H9 (cell line): ENCODE data around the gene CCNT2. TPM values are rescaled to one million over a fixed set of nuclear protein-coding genes. Genes with fewer than 3 reads are reported as not detected.

Experiments
- DNase-seq: peaks from one replicate; pipeline ENCODE4 v3.0.0-alpha.2; 2017
- H2AFZ ChIP-seq: one replicate; pipeline ENCODE4 v1.6.1; 2013; ENCODE audit warnings: mild to moderate bottlenecking, low read length, control low read depth, moderate library complexity
- H2AK5ac ChIP-seq: 2 replicates; pipeline ENCODE4 v1.6.1; 2013; ENCODE audit warnings: low read length, control low read depth, mixed read lengths; ENCODE audit not compliant: insufficient read length
- H2BK120ac ChIP-seq: one replicate; pipeline ENCODE4 v1.6.1; 2013; ENCODE audit warnings: low read depth, mild to moderate bottlenecking, low read length, control low read depth, inconsistent platforms; ENCODE audit not compliant: poor library complexity, severe bottlenecking
- H2BK12ac ChIP-seq: 2 replicates; pipeline ENCODE4 v1.6.1; 2013; ENCODE audit warnings: low read length, control low read depth, mixed read lengths, low read depth; ENCODE audit not compliant: insufficient read length
- H2BK15ac ChIP-seq: 2 replicates; pipeline ENCODE4 v1.6.1; 2013; ENCODE audit warnings: low read depth, low read length, control low read depth
- H2BK20ac ChIP-seq: one replicate; pipeline ENCODE4 v1.6.1; 2013; ENCODE audit warnings: low read depth, mild to moderate bottlenecking, low read length, control low read depth, inconsistent platforms; ENCODE audit not compliant: poor library complexity, severe bottlenecking
- H2BK5ac ChIP-seq: 2 replicates; pipeline ENCODE4 v1.6.1; 2013; ENCODE audit warnings: low read length, control low read depth, mixed read lengths; ENCODE audit not compliant: insufficient read length
- H3K14ac ChIP-seq: 2 replicates; pipeline ENCODE4 v1.6.1; 2013; ENCODE audit warnings: low read length, control low read depth; ENCODE audit not compliant: insufficient read depth
- H3K18ac ChIP-seq: 2 replicates; pipeline ENCODE4 v1.6.1; 2013; ENCODE audit warnings: low read depth, mild to moderate bottlenecking, mixed read lengths, low read length, control low read depth; ENCODE audit not compliant: insufficient read length
- H3K23ac ChIP-seq: 2 replicates; pipeline ENCODE4 v1.6.1; 2013; ENCODE audit warnings: low read length, control low read depth, mixed read lengths, low read depth; ENCODE audit not compliant: insufficient read length
- H3K23me2 ChIP-seq: 2 replicates; pipeline ENCODE4 v1.6.1; 2013; ENCODE audit warnings: low read depth, mild to moderate bottlenecking, mixed read lengths, low read length, control low read depth; ENCODE audit not compliant: insufficient read length, poor library complexity, severe bottlenecking
- H3K27ac ChIP-seq: 2 replicates; pipeline ENCODE4 v1.5.1; 2013; ENCODE audit warnings: low read length, control low read depth, mixed read lengths, low read depth; ENCODE audit not compliant: insufficient read length
- H3K27me3 ChIP-seq: 2 replicates; pipeline ENCODE4 v1.6.1; 2013; ENCODE audit warnings: low read length, control low read depth, inconsistent platforms; ENCODE audit not compliant: insufficient read depth
- H3K4ac ChIP-seq: 2 replicates; pipeline ENCODE4 v1.6.1; 2013; ENCODE audit warnings: low read depth, mild to moderate bottlenecking, control low read depth, inconsistent platforms, low read length, moderate library complexity
- H3K4me1 ChIP-seq: 2 replicates; pipeline ENCODE4 v1.6.1; 2013; ENCODE audit warnings: low read length, control low read depth, inconsistent platforms; ENCODE audit not compliant: insufficient read depth
- H3K4me2 ChIP-seq: 2 replicates; pipeline ENCODE4 v1.6.1; 2013; ENCODE audit warnings: low read length, control low read depth, mixed read lengths; ENCODE audit not compliant: insufficient read length, insufficient read depth
- H3K56ac ChIP-seq: 2 replicates; pipeline ENCODE4 v1.6.1; 2013; ENCODE audit warnings: low read depth, mild to moderate bottlenecking, mixed read lengths, low read length, control low read depth; ENCODE audit not compliant: insufficient read length
- H3K79me1 ChIP-seq: 2 replicates; pipeline ENCODE4 v1.6.1; 2013; ENCODE audit warnings: low read depth, mild to moderate bottlenecking, moderate library complexity, low read length, control low read depth, inconsistent platforms; ENCODE audit not compliant: insufficient read depth, poor library complexity, severe bottlenecking
- H3K79me2 ChIP-seq: 2 replicates; pipeline ENCODE4 v1.6.1; 2013; ENCODE audit warnings: low read length, control low read depth, inconsistent platforms; ENCODE audit not compliant: insufficient read depth
- H3K9ac ChIP-seq: 2 replicates; pipeline ENCODE4 v1.6.1; 2013; ENCODE audit warnings: low read length, control low read depth, mixed read lengths; ENCODE audit not compliant: insufficient read length; ENCODE audit errors: extremely low read depth
- H3K9me3 ChIP-seq: one replicate; pipeline ENCODE4 v1.6.1; 2013; ENCODE audit warnings: low read depth, low read length, inconsistent platforms; ENCODE audit not compliant: control insufficient read depth
- H3T11ph ChIP-seq: one replicate; pipeline ENCODE4 v1.6.1; 2013; ENCODE audit warnings: mild to moderate bottlenecking, low read length, control low read depth, inconsistent platforms
- H4K20me1 ChIP-seq: one replicate; pipeline ENCODE4 v1.6.1; 2013; ENCODE audit not compliant: control insufficient read depth, insufficient read length, insufficient read depth
- H4K5ac ChIP-seq: 2 replicates; pipeline ENCODE4 v1.6.1; 2013; ENCODE audit warnings: low read depth, mild to moderate bottlenecking, mixed read lengths, low read length, control low read depth; ENCODE audit not compliant: insufficient read length
- H4K8ac ChIP-seq: replicated peaks from 2 replicates; pipeline ENCODE4 v1.6.1; 2013; ENCODE audit warnings: low read length, control low read depth, mixed read lengths, low read depth; ENCODE audit not compliant: insufficient read length
- H4K91ac ChIP-seq: 2 replicates; pipeline ENCODE4 v1.6.1; 2013; ENCODE audit warnings: low read depth, mild to moderate bottlenecking, moderate library complexity, mixed read lengths, low read length, control low read depth; ENCODE audit not compliant: insufficient read length
- H3K27ac Mint-ChIP-seq, 3 experiments: 2 replicates in 2 of 3; 3 replicates in 1 of 3; pipeline ENCODE4 v1.8.0; 2020 to 2021; ENCODE audit warnings: mixed read lengths in 3 of 3, mild to moderate bottlenecking in 1 of 3, moderate library complexity in 1 of 3
- H3K27me3 Mint-ChIP-seq: 2 replicates; pipeline ENCODE4 v1.8.0; 2021; ENCODE audit warnings: low read depth, mild to moderate bottlenecking, moderate library complexity, mixed read lengths
- H3K36me3 Mint-ChIP-seq, 3 experiments: 2 replicates in 2 of 3; 3 replicates in 1 of 3; pipeline ENCODE4 v1.8.0; 2020 to 2021; ENCODE audit warnings: low read depth in 3 of 3, mixed read lengths in 3 of 3; ENCODE audit not compliant: insufficient read depth in 1 of 3
- H3K4me1 Mint-ChIP-seq, 2 experiments: 2 replicates each; pipeline ENCODE4 v1.8.0; 2020; ENCODE audit warnings: mixed read lengths in 2 of 2
- H3K4me3 Mint-ChIP-seq, 2 experiments: 2 replicates in 1 of 2; 3 replicates in 1 of 2; pipeline ENCODE4 v1.8.0; 2020 to 2021; ENCODE audit warnings: mild to moderate bottlenecking in 2 of 2, mixed read lengths in 2 of 2, moderate library complexity in 1 of 2
- H3K9me3 Mint-ChIP-seq, 2 experiments: 2 replicates in 1 of 2; 3 replicates in 1 of 2; pipeline ENCODE4 v1.8.0; 2020; ENCODE audit warnings: mild to moderate bottlenecking in 2 of 2, mixed read lengths in 2 of 2, moderate library complexity in 1 of 2
- WGBS: extraction: QIAGEN DNeasy Blood & Tissue Kit; methylation state at CpG from one replicate; pipeline ENCODE4 v1.1.7; 2013; ENCODE audit warnings: missing lambda C conversion rate, low lambda C conversion rate, mixed read lengths; ENCODE audit not compliant: insufficient read length; ENCODE audit errors: extremely low coverage; 5-methylcytosine and 5-hydroxymethylcytosine counted together
- total RNA-seq: library from RNA; stranded (reverse); gene quantifications from 2 replicates; pipeline ENCODE4 v1.2.1, GENCODE V29; 2021
- TF ChIP-seq, protein P1 (sequence below): fragments of 200-600 bp; sonication (generic); conservative IDR thresholded peaks from 3 replicates; pipeline ENCODE4 v1.8.0; 2021; ENCODE audit warnings: antibody characterized with exemption, mild to moderate bottlenecking

CCNT2 gene
- total RNA-seq, 1 experiment from 2014 or later: 42.0 TPM

DNA sequence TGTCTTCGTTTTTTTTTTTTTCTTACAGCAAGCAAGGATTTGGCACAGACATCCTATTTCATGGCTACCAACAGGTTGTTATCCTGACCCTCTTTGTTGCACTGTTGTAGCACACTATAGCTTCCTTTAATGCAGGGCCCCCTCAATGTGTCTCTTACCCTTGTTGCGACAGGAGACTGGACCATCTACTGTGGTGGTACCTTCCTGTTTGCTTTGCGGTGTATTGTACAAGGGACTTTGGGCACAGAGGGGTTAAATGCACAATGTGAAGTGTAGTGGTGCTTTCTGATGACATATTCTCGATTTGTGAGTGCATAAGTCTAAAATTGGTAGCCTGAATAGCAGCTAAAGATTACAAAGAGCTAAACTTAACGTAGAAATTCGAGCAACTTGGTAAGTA, 27.5 kb downstream of the CCNT2 start:
- Histone ChIP-seq H2BK5ac (no peak overlapping the region), H3T11ph (no peak overlapping the region), H2BK15ac (no peak overlapping the region), H3K23ac (no peak overlapping the region), H3K9ac (no peak overlapping the region), H3K14ac (no peak overlapping the region), H3K18ac (no peak overlapping the region), H3K27me3 (no peaks in the 10 kb centered on the region), H4K5ac (no peak overlapping the region), H3K79me1 (peaks cover 5% of the 10 kb centered on the region), H3K9me3 (no peaks in the 10 kb centered on the region), H2BK20ac (no peak overlapping the region), H4K8ac (no peak overlapping the region), H2BK12ac (no peak overlapping the region), H2AK5ac (no peak overlapping the region), H3K4me1 (no peaks in the 10 kb centered on the region; the same call in 1 of the 2 replicates), H3K4ac (no peak overlapping the region), H2AFZ (no peak overlapping the region), H3K23me2 (no peaks in the 10 kb centered on the region), H3K27ac (no peak overlapping the region), H4K20me1 (no peaks in the 10 kb centered on the region), H2BK120ac (no peak overlapping the region), H4K91ac (no peak overlapping the region), H3K56ac (no peak overlapping the region), H3K4me2 (no peak overlapping the region), H3K79me2 (no peaks in the 10 kb centered on the region)
- 0 out of 7 replicates have a peak overlapping the region, but pooled peaks of 1 of the 3 experiments have one; percentile 89 for H3K27ac Mint-ChIP-seq
- TF ChIP-seq, protein P1, sequence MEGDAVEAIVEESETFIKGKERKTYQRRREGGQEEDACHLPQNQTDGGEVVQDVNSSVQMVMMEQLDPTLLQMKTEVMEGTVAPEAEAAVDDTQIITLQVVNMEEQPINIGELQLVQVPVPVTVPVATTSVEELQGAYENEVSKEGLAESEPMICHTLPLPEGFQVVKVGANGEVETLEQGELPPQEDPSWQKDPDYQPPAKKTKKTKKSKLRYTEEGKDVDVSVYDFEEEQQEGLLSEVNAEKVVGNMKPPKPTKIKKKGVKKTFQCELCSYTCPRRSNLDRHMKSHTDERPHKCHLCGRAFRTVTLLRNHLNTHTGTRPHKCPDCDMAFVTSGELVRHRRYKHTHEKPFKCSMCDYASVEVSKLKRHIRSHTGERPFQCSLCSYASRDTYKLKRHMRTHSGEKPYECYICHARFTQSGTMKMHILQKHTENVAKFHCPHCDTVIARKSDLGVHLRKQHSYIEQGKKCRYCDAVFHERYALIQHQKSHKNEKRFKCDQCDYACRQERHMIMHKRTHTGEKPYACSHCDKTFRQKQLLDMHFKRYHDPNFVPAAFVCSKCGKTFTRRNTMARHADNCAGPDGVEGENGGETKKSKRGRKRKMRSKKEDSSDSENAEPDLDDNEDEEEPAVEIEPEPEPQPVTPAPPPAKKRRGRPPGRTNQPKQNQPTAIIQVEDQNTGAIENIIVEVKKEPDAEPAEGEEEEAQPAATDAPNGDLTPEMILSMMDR: no peak
- H3K36me3 Mint-ChIP-seq: peaks cover 20 to 71% (median 55%) of the 10 kb centered on the region in 3 experiments; a peak in 6 of 7 replicates
- H3K4me3 Mint-ChIP-seq: no peak overlapping the region
- peaks cover 10 to 24% of the 10 kb centered on the region in 2 experiments for H3K4me1 Mint-ChIP-seq
- DNase-seq: no peak
- WGBS: no CpG with 5 or more reads among the region's 6 CpGs
- no peaks in the 10 kb centered on the region for H3K9me3 Mint-ChIP-seq
- no peaks in the 10 kb centered on the region for H3K27me3 Mint-ChIP-seq
